ENCODE measurements around the gene BAX.

The BAX gene

DNA sequence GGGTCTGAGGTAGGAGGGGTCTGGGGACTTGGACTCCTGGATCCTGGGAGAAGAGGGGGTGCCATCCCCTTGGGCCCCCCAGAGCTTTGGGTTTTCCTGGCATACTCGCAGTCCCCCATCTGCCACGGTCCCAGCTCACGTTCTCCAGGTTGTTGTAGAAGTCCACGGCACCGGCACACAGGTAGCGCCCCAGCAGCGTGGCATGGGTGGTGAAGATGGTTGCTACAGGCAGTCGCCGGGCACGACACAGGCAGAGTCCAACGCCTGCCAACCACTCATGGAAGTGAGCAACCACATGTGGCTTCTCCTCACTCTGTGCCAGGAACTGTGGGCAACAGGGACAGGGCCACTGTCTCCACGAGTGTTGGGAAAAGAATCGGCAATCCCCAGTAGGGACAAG lies 31.0 kb downstream of the BAX start:
- no peak for DNase-seq (ENCODE audit: low spot score)

DNA sequence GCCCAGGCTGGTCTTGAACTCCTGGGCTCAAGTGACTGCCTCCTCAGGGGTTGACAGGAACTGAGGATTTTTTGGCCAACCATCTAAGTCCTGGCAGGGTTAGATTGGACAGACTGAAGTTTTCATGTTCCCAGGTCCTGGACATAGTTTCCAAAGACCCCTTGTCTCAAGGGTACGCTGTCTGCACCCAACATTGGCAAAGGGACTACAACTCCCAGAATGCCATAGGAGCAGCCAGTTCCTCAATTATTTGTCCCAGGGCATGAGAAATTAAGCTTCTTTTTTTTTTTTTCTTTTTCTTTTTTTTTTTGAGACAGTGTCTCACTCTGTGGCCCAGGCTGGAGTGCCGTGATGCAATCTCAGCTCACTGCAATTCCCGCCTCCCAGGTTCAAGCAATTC lies 31.5 kb downstream of the BAX start:
- no peak for DNase-seq (ENCODE audit: low spot score)

DNA sequence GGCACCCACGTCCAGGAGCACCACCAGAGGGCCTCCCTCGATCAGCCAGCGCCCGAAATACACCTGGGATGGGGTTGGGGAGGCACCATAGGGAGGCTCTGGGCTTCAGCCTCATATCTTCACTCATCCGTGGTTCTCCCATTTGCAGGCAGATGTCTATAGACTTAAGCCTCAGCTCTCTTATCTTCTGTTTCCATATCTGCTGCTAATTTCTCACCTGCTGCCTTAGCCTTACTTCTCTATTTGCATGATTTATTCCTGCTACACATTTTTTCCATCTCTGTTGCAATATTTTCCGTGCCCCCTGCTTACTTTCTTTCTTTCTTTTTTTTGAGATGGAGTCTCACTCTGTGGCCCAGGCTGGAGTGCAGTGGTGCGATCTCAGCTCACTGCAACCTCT lies 32.6 kb downstream of the BAX start:
- no peak for DNase-seq (ENCODE audit: low spot score)

DNA sequence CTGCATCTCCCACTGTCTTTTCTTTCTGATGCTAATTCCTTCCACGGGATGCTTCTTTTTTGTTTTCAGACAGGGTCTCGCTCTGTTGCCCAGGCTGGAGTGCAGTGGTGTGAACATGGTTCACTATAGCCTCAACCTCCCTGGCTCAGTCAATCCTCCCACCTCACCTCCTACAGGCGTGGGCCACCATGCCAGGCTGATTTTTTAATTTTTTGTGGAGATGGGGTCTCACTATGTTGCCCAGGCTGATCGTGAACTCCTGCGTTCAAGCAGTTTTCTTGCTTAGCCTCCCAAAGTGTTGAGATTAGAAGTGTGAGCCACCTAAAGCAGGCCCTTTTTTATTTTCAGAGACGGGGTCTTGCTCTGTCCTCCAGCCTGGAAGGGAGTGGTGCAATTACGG lies 33.6 kb downstream of the BAX start:
- no peak for DNase-seq (ENCODE audit: low spot score)

DNA sequence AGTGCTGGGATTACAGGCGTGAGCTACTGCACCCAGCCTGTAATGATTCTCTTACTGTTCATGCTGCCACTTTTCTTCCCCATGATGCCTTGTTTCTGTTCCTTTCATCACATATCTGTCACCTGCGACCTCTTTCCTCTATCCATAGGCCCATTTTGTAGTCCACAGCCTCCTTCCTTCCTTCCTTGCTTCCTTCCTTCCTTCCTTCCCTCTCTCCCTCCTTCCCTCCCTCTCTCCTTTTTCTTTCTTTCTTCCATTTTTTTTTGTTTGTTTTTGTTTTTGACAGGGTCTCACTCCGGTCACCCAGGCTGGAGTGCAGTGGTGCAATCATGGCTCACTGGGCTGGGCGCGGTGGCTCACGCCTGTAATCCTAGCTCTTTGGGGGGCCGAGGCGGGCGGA lies 34.2 kb downstream of the BAX start:
- DNase-seq (ENCODE audit: low spot score): no peak

DNA sequence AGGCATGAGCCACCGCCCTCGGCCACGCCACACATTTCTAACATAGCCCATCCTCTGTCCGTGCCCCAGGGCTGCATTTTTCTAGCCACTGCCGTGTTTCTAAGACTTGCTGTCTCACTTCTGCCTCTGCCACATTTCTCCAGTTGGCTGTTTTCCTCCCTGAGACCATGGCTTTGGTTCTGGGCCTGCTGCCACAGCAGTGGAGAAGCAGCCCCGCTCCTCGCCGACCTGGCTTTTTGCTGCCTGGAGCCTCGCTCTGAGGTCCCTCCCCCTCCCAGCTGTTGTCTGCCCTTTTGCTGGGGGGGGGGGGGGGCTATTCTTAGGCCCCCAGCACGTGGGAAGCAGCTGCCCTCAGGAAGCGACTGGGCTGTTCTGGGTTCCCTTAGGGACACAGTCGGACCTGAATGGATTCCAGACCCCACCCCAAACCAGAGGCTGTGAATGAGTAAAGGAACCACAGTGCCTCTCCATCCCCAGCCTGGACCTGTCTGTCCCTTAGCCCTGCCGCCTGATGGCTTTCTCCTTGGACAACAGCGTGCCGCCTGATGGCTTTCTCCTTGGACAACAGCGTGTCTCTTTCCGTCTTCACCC lies 35.1 kb downstream of the BAX start:
- DNase-seq (ENCODE audit: low spot score): no peak

DNA sequence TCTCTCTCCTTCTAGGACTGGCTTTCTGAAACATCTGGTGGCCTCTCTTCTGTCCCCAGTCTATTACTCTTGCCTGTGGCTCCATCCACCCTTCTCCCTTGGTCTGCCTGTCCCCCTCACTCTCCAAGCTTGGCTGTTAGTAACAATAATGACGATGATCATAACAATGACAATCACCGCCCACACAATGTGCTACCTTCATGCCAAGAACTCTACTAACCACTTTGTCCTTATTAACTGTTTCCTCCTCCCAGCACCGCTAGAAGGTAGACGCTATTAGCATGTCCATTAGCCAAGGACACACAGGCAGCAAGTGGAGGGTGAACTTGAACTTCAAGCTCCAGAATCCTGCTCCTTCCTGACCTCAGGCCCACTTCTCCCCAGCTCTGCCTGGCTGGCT lies 35.7 kb downstream of the BAX start:
- DNase-seq (ENCODE audit: low spot score): no peak

DNA sequence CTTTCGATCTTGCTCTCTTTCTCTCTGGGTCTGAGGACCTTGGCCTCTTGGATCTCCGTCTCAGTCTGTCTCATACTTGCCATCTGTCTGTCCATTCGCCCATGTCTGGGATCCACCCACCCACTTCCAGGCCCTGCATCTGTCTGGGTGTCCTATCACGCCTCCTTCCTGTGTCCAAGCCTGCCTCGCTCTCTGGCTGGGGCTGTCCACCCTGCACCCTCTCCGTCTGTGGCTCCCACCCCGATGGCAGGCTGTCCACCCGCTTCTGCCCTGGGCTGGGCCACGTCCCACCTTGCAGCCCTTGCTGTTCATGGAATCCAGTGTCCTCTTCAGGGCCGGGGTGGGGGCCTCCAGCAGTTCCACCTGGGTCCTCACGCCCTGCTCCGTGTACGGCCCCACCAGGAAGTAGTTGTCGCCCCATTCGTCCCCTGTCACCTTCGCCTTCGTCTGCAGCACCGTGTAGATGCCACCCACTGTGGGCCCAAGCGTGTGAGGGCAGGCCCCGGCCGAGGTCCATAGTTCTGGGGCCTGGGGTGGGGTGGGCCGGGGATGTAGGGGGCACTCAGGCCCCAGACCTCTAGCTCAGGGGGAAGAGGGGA lies 36.4 kb downstream of the BAX start:
- DNase-seq (ENCODE audit: low spot score): no peak

DNA sequence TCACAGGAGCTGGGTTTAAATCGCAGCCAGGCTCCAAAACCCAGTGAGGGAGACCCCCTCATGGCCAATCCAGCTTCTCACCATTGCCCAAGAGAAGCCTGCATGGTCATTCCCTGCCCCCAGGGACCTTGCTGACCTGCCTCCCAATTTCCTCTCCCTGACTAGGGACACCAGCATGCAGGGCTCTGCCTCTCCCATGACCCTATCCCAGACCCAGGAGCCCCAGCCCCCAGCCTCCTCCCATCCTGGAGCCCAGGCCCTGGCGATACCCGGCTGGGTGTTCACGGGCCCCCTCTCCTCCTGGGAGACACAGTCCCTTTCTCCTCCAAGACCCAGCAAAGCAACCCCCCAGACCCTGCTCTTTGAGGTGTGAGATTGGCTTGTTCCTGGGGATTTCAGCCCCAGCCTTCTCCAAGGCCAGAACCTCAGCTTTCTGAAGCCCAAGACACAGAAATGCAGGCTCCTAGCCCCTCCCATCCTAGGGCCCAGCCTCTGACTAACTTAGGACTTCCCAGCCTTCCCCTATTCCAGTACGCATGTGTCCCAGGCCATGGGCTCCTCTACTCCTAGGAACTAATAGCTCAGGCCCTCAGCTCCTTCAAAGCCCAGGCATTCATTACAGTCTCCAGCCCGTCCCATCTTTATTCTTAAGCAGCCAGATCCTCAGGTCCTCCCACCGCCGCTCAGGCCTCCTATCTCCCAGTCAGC lies 37.4 kb downstream of the BAX start:
- peak; percentile 56 for DNase-seq (ENCODE audit: low spot score)

DNA sequence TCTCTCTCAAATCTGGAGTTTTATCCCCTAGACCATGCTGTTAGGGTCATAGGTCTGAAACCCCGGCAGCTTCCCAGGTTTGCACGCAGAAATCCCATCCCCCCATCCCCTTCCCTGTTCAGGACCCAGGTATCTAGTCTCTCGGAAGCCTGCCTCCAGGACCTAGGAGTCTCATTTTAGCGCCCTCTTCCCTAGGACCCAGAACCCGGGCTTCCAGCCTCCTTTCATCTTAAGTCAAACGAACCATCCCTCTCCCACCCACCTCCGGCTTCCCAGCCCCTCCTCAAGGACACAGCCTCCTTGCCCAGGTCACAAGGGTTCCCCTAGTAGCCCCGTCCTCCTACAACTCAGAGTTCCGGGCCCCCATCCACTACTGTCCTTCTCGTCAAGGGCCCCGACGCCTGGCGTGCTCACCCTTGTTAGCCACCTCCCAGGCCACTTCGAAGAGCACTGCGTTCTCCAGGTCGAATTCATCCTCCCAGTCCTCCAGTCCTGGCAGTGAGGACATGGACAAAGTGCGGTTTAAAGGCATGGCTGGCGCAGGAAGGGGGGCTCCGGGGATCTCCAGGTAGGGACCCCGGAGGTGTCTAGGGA lies 38.0 kb downstream of the BAX start:
- peak; percentile 32 for DNase-seq (ENCODE audit: low spot score)

DNA sequence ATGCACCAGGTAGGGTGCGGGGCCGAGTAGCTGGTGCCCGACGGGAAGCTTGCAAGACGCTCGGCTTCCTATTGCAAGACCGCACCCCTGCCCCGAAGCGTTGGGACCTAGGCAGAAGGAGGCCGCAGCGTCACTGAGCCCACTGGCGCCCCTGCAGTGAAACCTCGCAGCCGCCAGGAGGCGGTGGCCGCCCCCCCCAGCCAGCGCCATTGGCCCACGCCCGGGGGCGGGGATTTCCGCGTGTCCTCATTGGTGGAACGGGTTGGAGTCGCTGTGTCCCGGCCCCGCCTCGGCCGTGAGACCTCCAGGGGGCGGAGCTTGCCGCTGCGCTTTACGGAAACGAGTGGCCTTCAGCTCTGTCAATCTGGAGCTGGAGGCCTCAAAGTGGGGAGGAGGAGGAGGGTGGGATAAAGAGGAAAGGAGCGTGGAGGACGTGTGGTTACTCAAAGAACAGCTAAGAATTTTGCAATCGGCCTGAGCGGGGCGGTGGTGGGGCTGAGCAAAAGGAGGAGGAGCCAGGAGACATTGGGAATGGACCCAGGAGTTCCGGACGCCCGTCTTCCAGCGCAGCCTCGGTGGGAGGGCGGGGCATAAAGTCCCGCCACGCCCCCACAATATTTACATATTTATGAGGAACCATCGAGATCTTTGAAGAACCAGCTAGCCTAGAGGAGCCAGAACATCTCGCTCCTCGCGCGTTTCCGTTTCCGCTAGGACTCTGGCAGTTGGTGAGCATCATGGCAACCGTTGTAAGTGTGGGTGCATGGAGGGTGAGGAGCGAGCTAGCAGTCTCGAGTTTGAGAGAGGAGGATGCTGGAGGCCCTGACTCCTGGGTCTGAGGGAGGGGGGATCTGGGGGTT lies 38.7 kb downstream of the BAX start, which contains the start of the genes GYS1 and RUVBL2:
Gene GYS1, minus strand, starts transcription at position 135 of the 860 bp plus-strand sequence. CDS start 197 bp downstream, outside the sequence.
Gene RUVBL2, plus strand, starts transcription at position 713 of the 860 bp plus-strand sequence. Its CDS starts 25 bp downstream, at position 738.
- peak; percentile 99 for DNase-seq (ENCODE audit: low spot score)

DNA sequence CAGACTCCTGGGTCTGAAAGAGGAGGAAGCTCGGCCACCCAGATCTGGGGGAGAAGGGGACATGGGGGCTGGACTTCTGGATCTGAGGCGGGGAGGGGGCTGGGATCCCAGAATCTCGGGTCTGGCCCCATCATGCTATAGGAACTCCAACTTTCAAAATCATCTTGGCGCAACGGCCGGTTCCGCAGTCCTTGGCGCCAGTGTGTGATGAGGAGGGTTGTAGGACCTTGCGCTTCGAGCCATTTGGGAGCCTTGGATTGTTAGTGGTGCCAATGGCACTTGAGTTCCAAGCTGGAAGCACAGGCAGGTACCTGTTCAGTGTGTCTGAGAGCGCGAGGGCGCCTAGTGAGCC lies 39.3 kb downstream of the BAX start:
- DNase-seq (ENCODE audit: low spot score): no peak

DNA sequence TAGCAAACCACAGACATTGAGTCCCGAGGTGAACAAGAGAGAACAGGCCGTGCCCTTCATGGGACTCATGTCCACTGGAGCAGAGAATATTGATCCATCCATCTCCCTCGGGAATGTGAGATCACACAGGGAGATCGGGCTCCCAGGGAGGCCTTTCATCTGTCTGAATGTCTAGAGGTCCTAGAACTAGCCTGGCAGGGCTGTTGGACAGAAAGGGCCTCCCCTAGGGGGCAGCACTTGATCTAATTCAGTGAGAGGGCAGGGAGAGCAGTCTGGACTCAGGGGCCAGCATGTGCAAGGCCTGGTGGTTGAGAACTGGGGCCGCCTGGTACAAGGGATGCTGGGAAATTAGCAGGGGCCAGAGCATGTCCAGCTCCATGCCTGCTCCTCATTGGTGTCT lies 43.3 kb downstream of the BAX start:
- peak; percentile 73 for DNase-seq (ENCODE audit: low spot score)

DNA sequence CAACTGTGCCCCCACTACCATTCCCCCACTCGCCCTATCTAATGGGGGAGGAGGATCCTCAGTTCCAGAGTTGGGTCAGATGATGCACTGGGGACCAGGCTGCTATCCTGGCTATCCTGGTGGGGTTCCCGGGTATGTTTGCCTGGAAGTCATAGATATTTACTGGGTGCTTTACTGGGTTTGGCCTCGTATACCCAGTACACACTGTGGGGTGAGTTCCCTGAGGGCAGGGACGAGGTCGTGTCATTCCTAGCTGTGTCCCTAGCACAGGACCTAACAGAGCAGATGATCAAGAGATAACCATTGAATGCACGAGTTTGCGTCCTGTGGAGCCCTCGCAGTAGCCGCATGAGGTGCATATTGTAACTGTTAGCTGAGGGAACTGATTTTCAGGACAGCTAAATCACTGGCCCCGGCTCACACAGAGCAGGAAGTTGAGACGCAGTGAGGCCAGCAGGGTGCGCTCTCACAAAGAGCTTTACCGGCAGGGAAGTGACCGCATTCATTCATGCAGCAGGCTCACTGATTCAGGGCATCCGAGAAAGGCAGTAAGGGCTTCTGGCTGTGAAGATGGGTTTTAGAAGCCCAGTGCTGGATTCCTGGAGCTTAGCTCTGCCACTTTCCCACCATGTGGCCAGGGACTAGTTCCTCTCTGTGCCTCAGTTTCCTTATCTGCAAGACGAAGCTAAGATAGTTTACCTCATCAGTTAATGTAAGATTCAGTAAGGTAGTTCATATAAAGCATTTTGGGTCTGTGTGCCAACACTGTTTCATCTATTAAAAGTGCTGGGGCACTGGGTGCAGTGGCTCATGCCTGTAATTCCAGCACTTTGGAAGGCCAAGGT lies 45.0 kb downstream of the BAX start:
- peak; percentile 73 for DNase-seq (ENCODE audit: low spot score)

DNA sequence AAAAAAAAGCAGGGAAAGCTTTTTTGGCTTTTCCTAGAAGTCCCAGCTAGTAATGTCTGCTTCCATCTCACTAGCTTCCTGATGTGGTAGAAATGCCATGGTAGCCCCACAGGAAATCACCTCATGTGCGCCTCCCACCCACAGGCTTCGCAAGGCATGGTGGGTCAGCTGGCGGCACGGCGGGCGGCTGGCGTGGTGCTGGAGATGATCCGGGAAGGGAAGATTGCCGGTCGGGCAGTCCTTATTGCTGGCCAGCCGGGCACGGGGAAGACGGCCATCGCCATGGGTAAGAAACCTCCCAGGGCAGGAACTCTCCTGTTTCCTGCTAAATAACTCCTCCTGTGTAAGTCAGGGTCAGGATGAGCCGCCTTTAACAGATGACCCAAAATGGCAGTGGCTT lies 49.5 kb downstream of the BAX start:
- no peak for DNase-seq (ENCODE audit: low spot score)

DNA sequence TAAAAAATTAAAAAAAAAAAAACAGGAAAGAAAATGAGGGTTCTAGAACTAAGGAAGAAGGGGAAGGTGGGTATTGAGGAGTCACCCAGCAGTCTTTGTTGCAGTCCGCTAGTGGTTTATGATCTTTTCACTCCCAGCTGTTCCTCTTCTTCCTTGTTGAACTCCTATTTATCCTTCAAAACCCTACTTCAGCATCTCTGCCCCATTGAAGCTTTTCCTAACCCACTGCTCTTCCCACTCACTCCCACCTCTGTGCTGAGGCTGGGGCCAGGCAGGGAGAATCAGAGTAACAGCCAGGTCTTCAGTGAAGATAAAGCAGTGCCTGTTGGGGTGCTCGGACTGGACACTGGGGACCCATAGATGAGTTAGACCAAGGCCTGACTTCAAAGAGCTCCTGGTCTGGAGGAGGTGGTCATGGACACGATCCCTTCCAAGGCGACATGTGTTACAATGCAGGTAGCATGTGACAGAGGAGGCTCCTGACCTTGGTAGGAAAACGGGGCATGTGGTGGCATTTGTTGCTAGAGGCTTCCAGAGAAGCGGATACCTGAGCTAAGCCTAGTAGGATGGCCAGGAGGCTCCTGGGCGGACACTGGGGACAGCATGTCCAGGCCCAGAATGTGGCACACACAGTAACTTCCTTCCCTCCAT lies 50.4 kb downstream of the BAX start:
- DNase-seq (ENCODE audit: low spot score): no peak

DNA sequence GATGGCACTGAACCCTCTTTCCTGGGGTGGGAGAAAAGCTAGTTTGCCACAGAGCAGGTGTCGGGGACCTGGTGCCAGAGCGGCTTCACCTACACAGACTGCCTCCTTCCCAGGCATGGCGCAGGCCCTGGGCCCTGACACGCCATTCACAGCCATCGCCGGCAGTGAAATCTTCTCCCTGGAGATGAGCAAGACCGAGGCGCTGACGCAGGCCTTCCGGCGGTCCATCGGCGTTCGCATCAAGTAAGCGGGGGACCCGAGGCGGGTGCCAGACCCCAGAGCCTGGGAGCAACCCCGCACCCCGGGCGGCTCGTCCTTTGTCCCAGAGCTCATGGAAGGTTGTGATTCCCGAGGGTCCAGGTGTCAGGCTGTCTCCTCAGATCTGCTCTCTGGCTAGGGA lies 52.2 kb downstream of the BAX start:
- DNase-seq (ENCODE audit: low spot score): no peak

DNA sequence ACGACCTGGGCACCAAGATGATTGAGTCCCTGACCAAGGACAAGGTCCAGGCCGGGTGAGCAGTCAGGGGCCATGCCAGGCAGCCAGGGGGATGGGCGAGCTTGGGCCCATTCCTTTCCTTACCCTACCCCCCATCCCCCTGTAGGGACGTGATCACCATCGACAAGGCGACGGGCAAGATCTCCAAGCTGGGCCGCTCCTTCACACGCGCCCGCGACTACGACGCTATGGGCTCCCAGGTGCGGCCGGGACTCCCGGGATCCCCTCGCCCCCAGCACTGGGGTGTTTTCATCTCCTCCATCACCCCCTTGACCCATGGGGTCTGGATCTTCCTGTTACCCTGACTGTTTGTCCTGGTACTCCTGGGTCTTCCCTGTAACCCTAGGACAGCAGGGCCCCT lies 55.2 kb downstream of the BAX start:
- DNase-seq (ENCODE audit: low spot score): no peak

DNA sequence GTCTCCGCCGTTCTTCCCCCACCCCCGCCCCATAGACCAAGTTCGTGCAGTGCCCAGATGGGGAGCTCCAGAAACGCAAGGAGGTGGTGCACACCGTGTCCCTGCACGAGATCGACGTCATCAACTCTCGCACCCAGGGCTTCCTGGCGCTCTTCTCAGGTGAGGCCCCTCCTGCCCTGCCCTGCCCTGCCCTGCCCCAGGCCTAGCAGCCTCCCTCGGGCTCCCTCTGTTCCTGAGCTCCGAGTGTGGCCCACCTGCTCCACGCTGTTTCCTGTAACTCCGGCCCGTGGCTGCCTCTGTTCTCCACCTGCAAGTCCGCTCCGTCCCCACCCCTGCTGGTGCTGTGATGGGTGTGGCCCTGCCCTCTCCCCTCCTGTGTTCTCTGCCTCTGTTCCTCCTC lies 55.8 kb downstream of the BAX start:
- DNase-seq (ENCODE audit: low spot score): no peak

DNA sequence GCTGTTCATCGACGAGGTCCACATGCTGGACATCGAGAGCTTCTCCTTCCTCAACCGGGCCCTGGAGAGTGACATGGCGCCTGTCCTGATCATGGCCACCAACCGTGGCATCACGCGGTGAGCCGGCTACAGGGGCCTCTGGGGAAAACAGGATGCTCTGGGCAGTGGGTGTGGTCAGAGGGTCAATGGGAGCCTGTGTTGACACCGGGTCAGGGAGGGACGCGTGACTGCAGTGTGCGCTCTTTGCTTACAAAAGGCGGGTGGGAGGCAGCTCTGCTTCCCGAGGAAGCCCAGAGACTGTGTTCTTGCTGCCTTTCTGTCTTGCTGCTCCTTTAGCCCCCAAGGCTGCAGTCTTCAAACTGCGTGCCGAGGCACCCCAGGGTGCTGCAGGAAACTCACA lies 56.5 kb downstream of the BAX start:
- no peak for DNase-seq (ENCODE audit: low spot score)
